Measurements from ENCODE around the gene RAB11FIP5. TPM values are rescaled to one million over a fixed set of nuclear protein-coding genes. Genes with fewer than 3 reads are reported as not detected.

The RAB11FIP5 gene
- total and polyA plus RNA-seq, 2 donors (not counting 3 experiments of a cell fraction or from before 2014, with no cell fraction given) = 36.6 to 47.0 TPM

DNA sequence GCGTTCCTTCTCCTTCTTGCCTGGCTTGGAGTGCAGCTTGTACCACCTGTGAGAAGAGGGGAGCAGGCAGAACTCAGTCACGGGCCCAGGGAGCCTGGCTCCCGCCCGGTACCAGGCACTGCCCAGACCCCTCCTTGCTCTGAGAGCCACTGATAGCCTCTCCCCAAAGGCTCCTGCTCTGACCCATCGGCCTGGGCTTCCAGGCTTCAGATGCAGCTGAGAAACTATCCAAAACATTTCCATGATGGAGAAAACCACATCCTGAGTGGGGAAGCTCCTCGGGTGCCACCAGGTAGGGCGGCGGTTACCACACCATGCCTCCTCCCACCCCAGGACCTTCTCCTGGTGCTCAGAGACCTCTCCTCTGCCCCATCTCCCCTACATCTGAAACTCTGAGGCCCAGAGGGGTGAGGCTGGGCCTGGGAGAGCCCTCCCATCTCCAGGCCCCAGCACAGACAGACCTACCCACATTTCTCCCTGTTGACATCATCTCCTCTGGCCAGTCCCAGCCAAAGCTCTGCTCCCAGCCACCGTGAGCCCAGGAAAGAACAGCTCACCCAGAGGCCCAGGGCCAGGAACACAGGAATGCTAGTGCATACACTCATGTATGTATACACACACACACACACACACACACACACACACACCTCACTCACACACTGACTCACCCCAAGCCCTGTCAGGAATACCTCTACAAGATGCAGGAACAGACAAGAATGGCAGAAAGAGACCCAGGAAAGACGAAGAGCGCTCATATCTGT, 23.3 kb downstream of the RAB11FIP5 start:
- FAIRE-seq = peak; percentile 84
- ChIA-PET POLR2A (interaction anchor here (0.5 to 0.6 kb wide), 2 partner anchors 11 to 315 kb away, joined by 4 to 11 read pairs; no protein-coding TSS in a partner anchor), CTCF (interaction anchor here (0.6 to 7.9 kb wide), 7 partner anchors 22 to 202 kb away, joined by 3 to 208 read pairs (median 4); partner anchors contain the start of genes RAB11FIP5 and SPR)
- H3K27ac ChIP-seq (ENCODE audit: insufficient read depth, low read depth, low read length) = peak overlapping the region; percentile 70
- no peak overlapping the region for H3K4me2 ChIP-seq (ENCODE audit: insufficient read depth, low read length)
- H3K4me1 ChIP-seq (ENCODE audit: control insufficient read depth, extremely low read depth, insufficient read depth, low read length) = peaks cover 36% of the 10 kb centered on the region
- no peaks in the 10 kb centered on the region for H3K27me3 ChIP-seq (ENCODE audit: control insufficient read depth in 2 of 2, insufficient read depth in 2 of 2, low read length in 2 of 2)
- H3K9me1 ChIP-seq (replicated peaks; ENCODE audit: control insufficient read depth, extremely low read depth, insufficient read depth, low read length) = no peaks in the 10 kb centered on the region
- peak; percentile 73 for DNase-seq (ENCODE audit: low read depth, low spot score)
- TF ChIP-seq MYC (IDR thresholded peaks at IDR 0.05; ENCODE audit: low read depth, low read length) = no peak
- no peak for TF ChIP-seq EZH2 (IDR thresholded peaks at IDR 0.05; ENCODE audit: borderline replicate concordance, low read depth, low read length, severe bottlenecking)
- no peak for TF ChIP-seq JUN (IDR thresholded peaks at IDR 0.05; ENCODE audit: borderline replicate concordance, insufficient read depth, insufficient read length, low read depth)
- TF ChIP-seq, protein P1, sequence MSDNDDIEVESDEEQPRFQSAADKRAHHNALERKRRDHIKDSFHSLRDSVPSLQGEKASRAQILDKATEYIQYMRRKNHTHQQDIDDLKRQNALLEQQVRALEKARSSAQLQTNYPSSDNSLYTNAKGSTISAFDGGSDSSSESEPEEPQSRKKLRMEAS (IDR thresholded peaks at IDR 0.05; ENCODE audit: insufficient read depth, insufficient read length) = no peak
- no peak for TF ChIP-seq POLR2AphosphoS5 (IDR thresholded peaks at IDR 0.05; ENCODE audit: insufficient read depth, low read depth, low read length)
- no peak for TF ChIP-seq CTCF (IDR thresholded peaks at IDR 0.05; ENCODE audit: extremely low read depth in 1 of 2, insufficient read depth in 1 of 2, low read depth in 1 of 2, low read length in 2 of 2)
- peak; percentile 62 for TF ChIP-seq FOS (IDR thresholded peaks at IDR 0.05; ENCODE audit: borderline replicate concordance, insufficient read depth, low read length)
- TF ChIP-seq GATA2 (IDR thresholded peaks at IDR 0.05; ENCODE audit: insufficient read depth, insufficient read length, low read depth, low read length) = no peak
- H3K9ac ChIP-seq (replicated peaks; ENCODE audit: extremely low read depth, insufficient read depth, low read length) = no peak overlapping the region
- H3K4me3 ChIP-seq (replicated peaks in 1 of 3; ENCODE audit: insufficient read depth in 1 of 3, low read depth in 1 of 3, low read length in 3 of 3) = no peak overlapping the region
- intact Hi-C loops (cut with micrococcal nuclease) (no loop called here), dilution Hi-C loops (cut with MboI; ENCODE audit: extremely low pct_ligation_motif_present, low sequenced_read_pairs) (no loop called here)
- peaks cover 64% of the 10 kb centered on the region for H3K79me2 ChIP-seq (ENCODE audit: control insufficient read depth, insufficient read depth, low read length)
- H4K20me1 ChIP-seq (replicated peaks; ENCODE audit: control insufficient read depth, extremely low read depth, insufficient read depth, low read length) = no peaks in the 10 kb centered on the region
- H2AFZ ChIP-seq (ENCODE audit: low read depth, low read length) = no peak overlapping the region
- H3K36me3 ChIP-seq (ENCODE audit: control insufficient read depth in 2 of 2, extremely low read depth in 1 of 2, insufficient read depth in 2 of 2, low read length in 2 of 2) = peaks cover 3 to 27% of the 10 kb centered on the region in 2 experiments
- no peaks in the 10 kb centered on the region for H3K9me3 ChIP-seq (replicated peaks; ENCODE audit: control insufficient read depth, insufficient read depth, low read length)
- BruUV-seq (replicated peaks) = no TSS peak
